A673 (cell line): Measurements from ENCODE around the gene GATC. TPM values are rescaled to one million over a fixed set of nuclear protein-coding genes. Genes with fewer than 3 reads are reported as not detected.

Source experiments
- BruUV-seq: library from RNA; stranded (reverse); fragments of 400-500 nt; replicated peaks from 2 replicates; lab custom pipeline; 2021; lab: Mats Ljungman, UMichigan
- CTCF ChIA-PET: fragments of 300-600 bp; sonication (Branson Sonifier 250); formaldehyde crosslinking; loops from one replicate; lab custom pipeline; 2022; ENCODE audit warnings: antibody characterized with exemption; lab: Charles Lee
- POLR2A ChIA-PET: fragments of 300-600 bp; sonication (Branson Sonifier 250); formaldehyde crosslinking; loops from one replicate; lab custom pipeline; 2022; ENCODE audit warnings: antibody characterized with exemption; ENCODE audit not compliant: low non-redundant PET; lab: Charles Lee
- DNase-seq: peaks from one replicate; pipeline ENCODE4 v3.0.0-alpha.2; 2015; ENCODE audit warnings: low spot score
- H3K27ac ChIP-seq: fragments of 200-600 bp; sonication (generic); 2 replicates; pipeline ENCODE4 v1.5.1; 2016; ENCODE audit warnings: mixed run types, low read depth, mild to moderate bottlenecking, mixed read lengths, antibody characterized with exemption, low read length; ENCODE audit not compliant: poor library complexity, severe bottlenecking
- H3K27me3 ChIP-seq: fragments of 200-600 bp; sonication (generic); replicated peaks from 2 replicates; pipeline ENCODE4 v1.6.1; 2017; ENCODE audit warnings: mixed run types, low read depth, mild to moderate bottlenecking, mixed read lengths, antibody characterized with exemption, low read length; ENCODE audit not compliant: insufficient read depth, poor library complexity
- H3K36me3 ChIP-seq: fragments of 200-600 bp; sonication (generic); 2 replicates; pipeline ENCODE4 v1.6.1; 2016; ENCODE audit warnings: mixed run types, mild to moderate bottlenecking, mixed read lengths, antibody characterized with exemption, low read length; ENCODE audit not compliant: insufficient read depth, poor library complexity, severe bottlenecking
- H3K4me1 ChIP-seq: fragments of 200-600 bp; sonication (generic); 2 replicates; pipeline ENCODE4 v1.6.1; 2017; ENCODE audit warnings: mixed run types, mild to moderate bottlenecking, mixed read lengths, antibody characterized with exemption, low read length; ENCODE audit not compliant: insufficient read depth, poor library complexity, severe bottlenecking
- H3K4me3 ChIP-seq: fragments of 200-600 bp; sonication (generic); 2 replicates; pipeline ENCODE4 v1.5.1; 2016; ENCODE audit warnings: low read depth, mixed run types, mild to moderate bottlenecking, mixed read lengths, low read length; ENCODE audit not compliant: poor library complexity, severe bottlenecking
- H3K9me3 ChIP-seq: fragments of 200-600 bp; sonication (generic); 2 replicates; pipeline ENCODE4 v1.6.1; 2016; ENCODE audit warnings: mixed run types, low read depth, mild to moderate bottlenecking, mixed read lengths, antibody characterized with exemption, low read length; ENCODE audit not compliant: poor library complexity, severe bottlenecking
- CTCF ChIP-seq: fragments of 300-800, 200-600 bp; sonication (generic); conservative IDR thresholded peaks from 2 replicates; pipeline ENCODE4 v1.5.1; 2017; ENCODE audit warnings: low read depth, mild to moderate bottlenecking, antibody characterized with exemption, low read length, moderate library complexity, mixed read lengths
- EZH2 ChIP-seq: fragments of 200-600 bp; sonication (generic); IDR thresholded peaks from 2 replicates; pipeline ENCODE4 v1.6.1; 2017; ENCODE audit warnings: borderline replicate concordance, low read depth, mild to moderate bottlenecking, mixed read lengths, antibody characterized with exemption, low read length; ENCODE audit not compliant: poor library complexity, severe bottlenecking
- intact Hi-C: fragments of 100-400 bp; cut with micrococcal nuclease; formaldehyde crosslinking; loops from one replicate; pipeline ENCODE4 v1.10.0; 2022; ENCODE audit not compliant: unreplicated experiment
- total RNA-seq: library from RNA; stranded (reverse); gene quantifications from 2 replicates; pipeline ENCODE4 v1.2.3, GENCODE V29; 2021

GATC gene
- total RNA-seq, 1 experiment from 2014 or later = 42.4 TPM

DNA sequence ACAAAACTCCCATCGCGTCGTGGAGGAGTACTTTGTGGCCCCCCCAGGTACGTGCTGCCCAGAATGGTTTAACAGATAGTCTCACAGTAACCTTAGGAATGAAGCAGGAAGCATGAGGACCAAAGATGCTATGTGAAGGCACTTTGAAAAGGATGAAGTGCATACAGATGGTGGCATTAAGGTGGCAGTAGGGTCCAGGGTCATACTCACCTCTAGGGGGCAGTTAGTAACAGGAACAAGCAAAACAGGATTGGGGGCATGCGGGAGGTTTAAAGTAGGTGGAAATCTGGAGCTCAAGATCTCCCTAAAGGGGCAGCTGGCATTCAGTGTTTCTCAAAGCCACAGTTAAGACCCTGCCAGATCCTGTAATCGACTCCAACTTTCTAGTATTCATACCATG, 10.9 kb downstream of the GATC start:
- Histone ChIP-seq H3K4me3 (no peak overlapping the region), H3K4me1 (no peaks in the 10 kb centered on the region), H3K27me3 (no peaks in the 10 kb centered on the region), H3K27ac (no peak overlapping the region), H3K9me3 (no peaks in the 10 kb centered on the region), H3K36me3 (peaks cover 87% of the 10 kb centered on the region)
- no peak for DNase-seq
- CTCF ChIA-PET = interaction anchor here (0.6 kb wide), 1 partner anchor 59 kb away, joined by 9 read pairs; no protein-coding TSS in a partner anchor
- POLR2A ChIA-PET = no interaction called here
- intact Hi-C loops = no loop called here
- BruUV-seq = no TSS peak
- TF ChIP-seq EZH2 (no peak), CTCF (peak; percentile 43; the same call in 1 of the 2 replicates)

GRCh38 chr12:120460157-120460556, 13.9 kb downstream of the GATC start:
- no peak for TF ChIP-seq EZH2
- TF ChIP-seq CTCF = no peak
- DNase-seq = no peak
- Histone ChIP-seq H3K36me3 (peaks cover 97% of the 10 kb centered on the region), H3K9me3 (no peaks in the 10 kb centered on the region), H3K27ac (no peak overlapping the region), H3K27me3 (no peaks in the 10 kb centered on the region), H3K4me3 (no peak overlapping the region), H3K4me1 (no peaks in the 10 kb centered on the region)
- TSS peak; percentile 7 for BruUV-seq
- ChIA-PET POLR2A (no interaction called here), CTCF (no interaction called here)
- intact Hi-C loops = no loop called here

- intact Hi-C loops = no loop called here
- H3K4me1 ChIP-seq = peaks cover 5% of the 10 kb centered on the region
- TSS peak; percentile 17 for BruUV-seq
- no peaks in the 10 kb centered on the region for H3K9me3 ChIP-seq
- H3K27ac ChIP-seq = no peak overlapping the region
- H3K27me3 ChIP-seq = no peaks in the 10 kb centered on the region
- no peak overlapping the region for H3K4me3 ChIP-seq
- DNase-seq = no peak
- ChIA-PET CTCF (no interaction called here), POLR2A (no interaction called here)
- TF ChIP-seq CTCF = no peak
- no peak for TF ChIP-seq EZH2
- H3K36me3 ChIP-seq = peaks cover 100% of the 10 kb centered on the region
Measured at GRCh38 chr12:120462099-120462640, 15.9 kb downstream of the GATC start.
